PFSK-1 (cell line): ENCODE data around the gene MAP2K5.

Experiments
- FOXP2 ChIP-seq: optimal IDR thresholded peaks from 2 replicates; pipeline ENCODE3; 2011; ENCODE audit warnings: borderline replicate concordance, control low read depth, inconsistent platforms; ENCODE audit not compliant: insufficient read depth; ENCODE audit errors: extremely low read length, extremely low read depth
- POLR2AphosphoS5 ChIP-seq: IDR thresholded peaks from 2 replicates; pipeline ENCODE4 v1.6.1; 2012; ENCODE audit warnings: low read depth, mild to moderate bottlenecking, control low read depth, low read length, moderate library complexity
- SIN3A ChIP-seq: IDR thresholded peaks from 2 replicates; pipeline ENCODE4 v1.6.1; 2012; ENCODE audit warnings: mild to moderate bottlenecking, low read length, moderate library complexity, borderline replicate concordance; ENCODE audit not compliant: insufficient read depth
- TAF1 ChIP-seq: IDR thresholded peaks from 2 replicates; pipeline ENCODE4 v1.6.1; 2012; ENCODE audit warnings: low read length, control low read depth, borderline replicate concordance; ENCODE audit not compliant: insufficient read depth
- TF ChIP-seq, protein P1 (sequence below), 2 experiments: IDR thresholded peaks; 2 replicates each; pipeline versions ENCODE4 v1.6.1 to v1.8.0; 2011 to 2012; ENCODE audit warnings: low read depth in 2 of 2, low read length in 2 of 2, control low read depth in 1 of 2, inconsistent platforms in 1 of 2, mild to moderate bottlenecking in 1 of 2, moderate library complexity in 1 of 2; ENCODE audit not compliant: insufficient read depth in 1 of 2

GRCh38 chr15:67755936-67756335 is 213.4 kb downstream of the MAP2K5 start:
- TF ChIP-seq POLR2AphosphoS5 (no peak), TAF1 (no peak), SIN3A (no peak), FOXP2 (no peak)
- TF ChIP-seq, protein P1, sequence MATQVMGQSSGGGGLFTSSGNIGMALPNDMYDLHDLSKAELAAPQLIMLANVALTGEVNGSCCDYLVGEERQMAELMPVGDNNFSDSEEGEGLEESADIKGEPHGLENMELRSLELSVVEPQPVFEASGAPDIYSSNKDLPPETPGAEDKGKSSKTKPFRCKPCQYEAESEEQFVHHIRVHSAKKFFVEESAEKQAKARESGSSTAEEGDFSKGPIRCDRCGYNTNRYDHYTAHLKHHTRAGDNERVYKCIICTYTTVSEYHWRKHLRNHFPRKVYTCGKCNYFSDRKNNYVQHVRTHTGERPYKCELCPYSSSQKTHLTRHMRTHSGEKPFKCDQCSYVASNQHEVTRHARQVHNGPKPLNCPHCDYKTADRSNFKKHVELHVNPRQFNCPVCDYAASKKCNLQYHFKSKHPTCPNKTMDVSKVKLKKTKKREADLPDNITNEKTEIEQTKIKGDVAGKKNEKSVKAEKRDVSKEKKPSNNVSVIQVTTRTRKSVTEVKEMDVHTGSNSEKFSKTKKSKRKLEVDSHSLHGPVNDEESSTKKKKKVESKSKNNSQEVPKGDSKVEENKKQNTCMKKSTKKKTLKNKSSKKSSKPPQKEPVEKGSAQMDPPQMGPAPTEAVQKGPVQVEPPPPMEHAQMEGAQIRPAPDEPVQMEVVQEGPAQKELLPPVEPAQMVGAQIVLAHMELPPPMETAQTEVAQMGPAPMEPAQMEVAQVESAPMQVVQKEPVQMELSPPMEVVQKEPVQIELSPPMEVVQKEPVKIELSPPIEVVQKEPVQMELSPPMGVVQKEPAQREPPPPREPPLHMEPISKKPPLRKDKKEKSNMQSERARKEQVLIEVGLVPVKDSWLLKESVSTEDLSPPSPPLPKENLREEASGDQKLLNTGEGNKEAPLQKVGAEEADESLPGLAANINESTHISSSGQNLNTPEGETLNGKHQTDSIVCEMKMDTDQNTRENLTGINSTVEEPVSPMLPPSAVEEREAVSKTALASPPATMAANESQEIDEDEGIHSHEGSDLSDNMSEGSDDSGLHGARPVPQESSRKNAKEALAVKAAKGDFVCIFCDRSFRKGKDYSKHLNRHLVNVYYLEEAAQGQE (IDR thresholded peaks at IDR 0.05; ENCODE audit: insufficient read depth in 1 of 2, low read depth in 2 of 2, low read length in 2 of 2) = no peak
